Transverse colon (tissue), 4 donors: Measurements from ENCODE around the gene AQP12B.

Experiments used
- CTCF ChIP-seq, 5 experiments: fragments of 200-600 bp in 3 of 5; fragments of 450-650 bp in 2 of 5; sonication (generic) in 3 of 5; IDR thresholded peaks; 1 replicate in 2 of 5; 2 replicates in 3 of 5; pipeline ENCODE4 v1.5.1; 2016 to 2017; ENCODE audit warnings: antibody characterized with exemption in 5 of 5, inconsistent platforms in 3 of 5, mild to moderate bottlenecking in 2 of 5, moderate library complexity in 1 of 5
- EP300 ChIP-seq: sonication (generic); formaldehyde crosslinking; IDR thresholded peaks from one replicate; pipeline ENCODE4 v1.6.1; 2017; ENCODE audit warnings: antibody characterized with exemption, low read depth
- POLR2AphosphoS5 ChIP-seq, 3 donors: sonication (generic); formaldehyde crosslinking; IDR thresholded peaks; one replicate each; pipeline ENCODE4 v1.6.1; 2016; ENCODE audit warnings: antibody characterized with exemption in 3 of 3

DNA sequence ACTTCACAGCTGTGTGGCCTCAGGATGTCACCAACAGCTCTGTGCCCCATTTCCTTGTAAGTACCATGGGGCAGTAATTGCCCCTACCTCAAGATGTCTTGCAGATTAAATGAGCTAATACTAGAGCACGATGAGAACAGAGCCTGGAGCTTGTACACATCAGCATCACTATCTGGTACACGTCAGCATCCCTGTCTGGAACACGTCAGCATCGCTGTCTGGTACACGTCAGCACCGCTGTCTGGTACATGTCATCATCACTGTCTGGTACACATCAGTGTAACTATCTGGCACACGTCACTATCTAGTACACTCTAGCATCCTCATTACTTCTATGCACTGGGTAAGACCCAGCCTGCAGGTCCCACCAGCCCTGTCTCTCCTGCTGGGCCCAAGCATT is 46.1 kb upstream of the AQP12B start:
- TF ChIP-seq CTCF (IDR thresholded peaks at IDR 0.05) (no peak), POLR2AphosphoS5 (IDR thresholded peaks at IDR 0.05) (no peak), EP300 (no peak)
